ENCODE results near the gene ALDH3B1.

ALDH3B1 gene

GRCh38 chr11:68044145-68044813, 34.2 kb downstream of the ALDH3B1 start:
- no peak for DNase-seq (ENCODE audit: low spot score)

GRCh38 chr11:68044898-68045351, 34.8 kb downstream of the ALDH3B1 start:
- DNase-seq (ENCODE audit: low spot score), result no peak

GRCh38 chr11:68047437-68048290, 37.5 kb downstream of the ALDH3B1 start:
- no peak for DNase-seq (ENCODE audit: low spot score)

- DNase-seq (ENCODE audit: low spot score), result no peak
These were observed 38.8 kb downstream of the ALDH3B1 start for GRCh38 chr11:68048681-68049508.

- DNase-seq (ENCODE audit: low spot score), result no peak
These were observed 39.6 kb downstream of the ALDH3B1 start for GRCh38 chr11:68049509-68050370.

GRCh38 chr11:68050371-68050841, 40.3 kb downstream of the ALDH3B1 start:
- DNase-seq (ENCODE audit: low spot score), result no peak

- no peak for DNase-seq (ENCODE audit: low spot score)
These were observed 41.3 kb downstream of the ALDH3B1 start for GRCh38 chr11:68051191-68052136.

- no peak for DNase-seq (ENCODE audit: low spot score)
These were observed 42.2 kb downstream of the ALDH3B1 start for GRCh38 chr11:68052137-68052873.

- DNase-seq (ENCODE audit: low spot score), result no peak
These were observed 43.0 kb downstream of the ALDH3B1 start for GRCh38 chr11:68053117-68053516.

- DNase-seq (ENCODE audit: low spot score), result no peak
These were observed 44.1 kb downstream of the ALDH3B1 start for GRCh38 chr11:68053981-68054812.

GRCh38 chr11:68056317-68057285, 46.5 kb downstream of the ALDH3B1 start:
- DNase-seq (ENCODE audit: low spot score), result no peak

- no peak for DNase-seq (ENCODE audit: low spot score)
These were observed 47.7 kb downstream of the ALDH3B1 start for GRCh38 chr11:68057807-68058206.

- no peak for DNase-seq (ENCODE audit: low spot score)
These were observed 51.4 kb downstream of the ALDH3B1 start for GRCh38 chr11:68061508-68061907.

GRCh38 chr11:68064926-68065325, 54.8 kb downstream of the ALDH3B1 start:
- no peak for DNase-seq (ENCODE audit: low spot score)

- no peak for DNase-seq (ENCODE audit: low spot score)
These were observed 55.7 kb downstream of the ALDH3B1 start for GRCh38 chr11:68065841-68066240.

GRCh38 chr11:68066742-68067141, 56.6 kb downstream of the ALDH3B1 start:
- DNase-seq (ENCODE audit: low spot score), result no peak

- no peak for DNase-seq (ENCODE audit: low spot score)
These were observed 57.9 kb downstream of the ALDH3B1 start for GRCh38 chr11:68067991-68068390.

Data from putamen (tissue), 1 donor.